Activated T-cell treated with anti-CD3 and anti-CD28 coated beads for 4 hours (primary cell): Measurements from ENCODE around the gene LIPK.

Experiments used
- DNase-seq: peaks from one replicate; pipeline ENCODE4 v3.0.0-alpha.2; 2020

Gene LIPK

GRCh38 chr10:88787463-88787862, 81.4 kb downstream of the LIPK start:
- DNase-seq, result no peak

GRCh38 chr10:88788924-88789323, 82.9 kb downstream of the LIPK start:
- DNase-seq, result no peak

- no peak for DNase-seq
Measured at GRCh38 chr10:88791924-88792323, 85.9 kb downstream of the LIPK start.

- DNase-seq, result no peak
Measured at GRCh38 chr10:88792661-88793060, 86.6 kb downstream of the LIPK start.

- no peak for DNase-seq
Measured at GRCh38 chr10:88793712-88794299, 87.8 kb downstream of the LIPK start.

- DNase-seq, result no peak
Measured at GRCh38 chr10:88794731-88795130, 88.7 kb downstream of the LIPK start.

GRCh38 chr10:88800152-88801125, 94.4 kb downstream of the LIPK start:
- DNase-seq, result no peak
